Liver (tissue), 9 donors: ENCODE data around the gene METTL6. TPM values are rescaled to one million over a fixed set of nuclear protein-coding genes. Genes with fewer than 3 reads are reported as not detected.

Experiments used
- DNase-seq: peaks from one replicate; pipeline ENCODE4 v3.0.0-alpha.2; 2017; ENCODE audit warnings: low spot score
- H3K27ac ChIP-seq, 2 donors: one replicate each; pipeline ENCODE4 v1.7.0; 2013; ENCODE audit warnings: inconsistent platforms in 2 of 2, low read length in 2 of 2, control low read depth in 1 of 2, low read depth in 1 of 2, mild to moderate bottlenecking in 1 of 2
- H3K27me3 ChIP-seq, 4 donors: one replicate each; pipeline versions ENCODE4 v1.6.1 to v1.7.0; 2013; ENCODE audit warnings: low read length in 3 of 4, inconsistent platforms in 1 of 4, mild to moderate bottlenecking in 1 of 4, moderate library complexity in 1 of 4; ENCODE audit not compliant: control insufficient read depth in 4 of 4, insufficient read depth in 4 of 4
- H3K36me3 ChIP-seq, 4 donors: one replicate each; pipeline versions ENCODE4 v1.6.1 to v1.7.0; 2013; ENCODE audit warnings: low read length in 3 of 4, mild to moderate bottlenecking in 3 of 4, low read depth in 1 of 4, moderate library complexity in 1 of 4; ENCODE audit not compliant: control insufficient read depth in 4 of 4, insufficient read depth in 3 of 4
- H3K4me1 ChIP-seq, 4 donors: one replicate each; pipeline versions ENCODE4 v1.6.1 to v1.7.0; 2013; ENCODE audit warnings: low read length in 3 of 4, mild to moderate bottlenecking in 3 of 4, moderate library complexity in 1 of 4; ENCODE audit not compliant: control insufficient read depth in 4 of 4, insufficient read depth in 4 of 4
- H3K4me3 ChIP-seq, 3 donors: one replicate each; pipeline versions ENCODE4 v1.6.1 to v1.7.0; 2013; ENCODE audit warnings: low read length in 3 of 3, control low read depth in 1 of 3, low read depth in 1 of 3, mild to moderate bottlenecking in 1 of 3
- H3K9ac ChIP-seq, 2 donors: one replicate each; pipeline ENCODE4 v1.7.0; 2013; ENCODE audit warnings: low read length in 2 of 2, mild to moderate bottlenecking in 2 of 2, moderate library complexity in 2 of 2, control low read depth in 1 of 2, low read depth in 1 of 2
- H3K9me3 ChIP-seq, 4 donors: one replicate each; pipeline versions ENCODE4 v1.6.1 to v1.7.0; 2013; ENCODE audit warnings: low read length in 3 of 4; ENCODE audit not compliant: control insufficient read depth in 4 of 4
- CTCF ChIP-seq: fragments of 150-350 bp; IDR thresholded peaks from 2 replicates; pipeline ENCODE4 v1.5.1; 2017; ENCODE audit warnings: improper control_type of control experiment, low read depth, low read length; ENCODE audit not compliant: missing input control
- EGR1 ChIP-seq, 2 donors: IDR thresholded peaks; 2 replicates each; pipeline ENCODE4 v1.6.1; 2016 to 2018; ENCODE audit warnings: antibody characterized with exemption in 2 of 2, low read depth in 2 of 2
- FOXA1 ChIP-seq: IDR thresholded peaks from 2 replicates; pipeline ENCODE4 v1.6.1; 2016; ENCODE audit warnings: antibody characterized with exemption
- FOXA2 ChIP-seq: IDR thresholded peaks from 2 replicates; pipeline ENCODE4 v1.6.1; 2016; ENCODE audit warnings: antibody characterized with exemption
- GABPA ChIP-seq, 2 donors: IDR thresholded peaks in 1 of 2; conservative IDR thresholded peaks in 1 of 2; 2 replicates each; pipeline ENCODE4 v1.6.1; 2016; ENCODE audit warnings: antibody characterized with exemption in 2 of 2, mild to moderate bottlenecking in 1 of 2, moderate library complexity in 1 of 2
- HNF4A ChIP-seq, 2 donors: conservative IDR thresholded peaks; 2 replicates each; pipeline ENCODE4 v1.6.1; 2016; ENCODE audit warnings: antibody characterized with exemption in 2 of 2, mild to moderate bottlenecking in 2 of 2
- JUND ChIP-seq, 2 donors: IDR thresholded peaks; 2 replicates each; pipeline ENCODE4 v1.6.1; 2016; ENCODE audit warnings: antibody characterized with exemption in 2 of 2
- MAX ChIP-seq: IDR thresholded peaks from 2 replicates; pipeline ENCODE4 v1.6.1; 2016; ENCODE audit warnings: antibody characterized with exemption
- NR2F2 ChIP-seq: IDR thresholded peaks from 2 replicates; pipeline ENCODE4 v1.6.1; 2016; ENCODE audit warnings: antibody characterized with exemption
- RAD21 ChIP-seq, 2 donors: IDR thresholded peaks; 2 replicates each; pipeline ENCODE4 v1.6.1; 2016; ENCODE audit warnings: antibody characterized with exemption in 2 of 2, mild to moderate bottlenecking in 2 of 2
- SP1 ChIP-seq: IDR thresholded peaks from 2 replicates; pipeline ENCODE4 v1.6.1; 2018; ENCODE audit warnings: antibody characterized with exemption, mild to moderate bottlenecking
- TAF1 ChIP-seq: conservative IDR thresholded peaks from 2 replicates; pipeline ENCODE4 v1.6.1; 2016; ENCODE audit warnings: antibody characterized with exemption, mild to moderate bottlenecking
- YY1 ChIP-seq: IDR thresholded peaks from 2 replicates; pipeline ENCODE4 v1.6.1; 2016; ENCODE audit warnings: antibody characterized with exemption, mild to moderate bottlenecking
- WGBS: extraction: QIAGEN DNeasy Blood & Tissue Kit; methylation state at CpG from one replicate; pipeline ENCODE4 v1.1.7; 2013; 5-methylcytosine and 5-hydroxymethylcytosine counted together
- polyA plus RNA-seq, 2 donors: library from polyadenylated mRNA; stranded (reverse) in 1 of 2; unstranded in 1 of 2; fragments of 200-250 nt in 1 of 2; fragments of >200 nt in 1 of 2; fragmentation: Nextera tagmentation in 1 of 2; extraction: Ambion mirVana in 1 of 2; gene quantifications; one replicate each; pipeline versions ENCODE4 v1.2.1 to v1.2.3, GENCODE V29; 2013 to 2015
- total RNA-seq, 2 donors: library from RNA; depleted of rRNA; stranded (reverse); fragments of >200 nt; gene quantifications; one replicate each; pipeline ENCODE4 v1.2.3, GENCODE V29; 2014
- TF ChIP-seq, protein P1 (sequence below): IDR thresholded peaks from 2 replicates; pipeline ENCODE4 v1.6.1; 2016; ENCODE audit warnings: antibody characterized with exemption
- TF ChIP-seq, protein P2 (sequence below): IDR thresholded peaks from 2 replicates; pipeline ENCODE4 v1.6.1; 2016; ENCODE audit warnings: antibody characterized with exemption
- donor health status: healthy.
- donor health status: healthy.
- donor health status: healthy.
- donor health status: healthy.
- donor health status: healthy.

METTL6 gene
- total and polyA plus RNA-seq, 4 donors = 2.0 to 9.1 (median 5.9) TPM

GRCh38 chr3:15470261-15470660, 42.9 kb upstream of the METTL6 start:
- Histone ChIP-seq H3K27me3 (no peaks in the 10 kb centered on the region), H3K9me3 (no peaks in the 10 kb centered on the region), H3K36me3 (no peaks in the 10 kb centered on the region), H3K4me1 (no peaks in the 10 kb centered on the region), H3K27ac (no peak overlapping the region), H3K4me3 (no peak overlapping the region), H3K9ac (no peak overlapping the region)
- no peak for DNase-seq
- TF ChIP-seq FOXA2 (no peak), EGR1 (IDR thresholded peaks at IDR 0.05; ENCODE audit: low read depth in 2 of 2) (no peak)
- WGBS = 92% methylated on average over 6 of the region's 6 CpGs

GRCh38 chr3:15467227-15468181, 40.2 kb upstream of the METTL6 start:
- H3K27ac ChIP-seq = no peak overlapping the region
- H3K4me1 ChIP-seq = no peaks in the 10 kb centered on the region
- no peak overlapping the region for H3K9ac ChIP-seq
- WGBS = 85% methylated on average over 11 of the region's 11 CpGs
- H3K9me3 ChIP-seq = no peaks in the 10 kb centered on the region
- TF ChIP-seq YY1 (no peak), EGR1 (IDR thresholded peaks at IDR 0.05; ENCODE audit: low read depth in 2 of 2) (no peak), JUND (IDR thresholded peaks at IDR 0.05) (no peak), HNF4A (conservative IDR thresholded peaks at IDR 0.05) (no peak), TAF1 (no peak), MAX (no peak), FOXA2 (no peak), CTCF (no peak), GABPA (IDR thresholded peaks at IDR 0.05 in 1 of 2, conservative IDR thresholded peaks at IDR 0.05 in 1 of 2) (no peak)
- TF ChIP-seq, protein P1, sequence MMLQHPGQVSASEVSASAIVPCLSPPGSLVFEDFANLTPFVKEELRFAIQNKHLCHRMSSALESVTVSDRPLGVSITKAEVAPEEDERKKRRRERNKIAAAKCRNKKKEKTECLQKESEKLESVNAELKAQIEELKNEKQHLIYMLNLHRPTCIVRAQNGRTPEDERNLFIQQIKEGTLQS = no peak
- DNase-seq = no peak
- peaks cover 0 to 3% (median 0%) of the 10 kb centered on the region in 4 donors for H3K36me3 ChIP-seq
- H3K27me3 ChIP-seq = no peaks in the 10 kb centered on the region
- no peak overlapping the region for H3K4me3 ChIP-seq

DNA sequence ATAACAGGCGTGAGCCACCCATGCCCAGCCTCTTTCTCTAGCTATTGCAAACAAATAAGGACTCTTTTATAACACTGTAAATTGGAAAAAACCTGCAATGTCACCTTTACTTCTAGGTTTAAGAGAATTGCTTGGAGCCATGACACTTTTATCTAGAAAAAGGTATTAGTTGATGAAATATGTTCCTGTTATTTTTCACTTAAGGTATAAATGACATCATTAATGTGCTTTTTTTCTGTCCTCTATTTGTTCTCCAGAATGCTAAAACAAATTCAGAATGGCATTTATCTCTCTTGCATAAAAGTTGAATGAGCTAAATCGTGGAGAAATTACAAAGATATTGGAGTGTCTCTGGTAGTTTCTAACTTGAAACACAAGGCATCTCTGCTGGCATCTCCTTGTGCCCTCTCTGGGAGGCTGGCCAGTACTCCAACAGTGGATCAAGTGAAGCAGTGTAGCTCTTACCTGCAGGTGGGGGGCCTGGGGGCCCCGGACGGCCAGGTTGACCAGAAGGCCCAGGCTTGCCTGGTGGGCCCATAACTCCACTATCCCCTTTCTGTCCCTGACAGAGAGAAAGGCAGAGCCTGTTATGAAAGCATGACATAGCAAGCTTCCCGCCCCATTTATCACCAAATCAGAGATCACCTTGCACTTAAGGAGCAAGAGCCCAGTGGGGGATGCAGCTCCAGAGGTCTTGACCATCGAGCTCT, 38.7 kb upstream of the METTL6 start:
- Histone ChIP-seq H3K4me3 (no peak overlapping the region), H3K36me3 (peaks cover 0 to 3% (median 0%) of the 10 kb centered on the region in 4 donors), H3K27me3 (no peaks in the 10 kb centered on the region), H3K4me1 (no peaks in the 10 kb centered on the region), H3K27ac (no peak overlapping the region), H3K9ac (no peak overlapping the region), H3K9me3 (no peaks in the 10 kb centered on the region)
- no peak for DNase-seq
- WGBS = 96% methylated on average over 6 of the region's 6 CpGs
- TF ChIP-seq YY1 = no peak
- TF ChIP-seq MAX = no peak
- TF ChIP-seq HNF4A (conservative IDR thresholded peaks at IDR 0.05) = no peak
- no peak for TF ChIP-seq TAF1
- TF ChIP-seq NR2F2 = no peak
- no peak for TF ChIP-seq SP1
- TF ChIP-seq, protein P2, sequence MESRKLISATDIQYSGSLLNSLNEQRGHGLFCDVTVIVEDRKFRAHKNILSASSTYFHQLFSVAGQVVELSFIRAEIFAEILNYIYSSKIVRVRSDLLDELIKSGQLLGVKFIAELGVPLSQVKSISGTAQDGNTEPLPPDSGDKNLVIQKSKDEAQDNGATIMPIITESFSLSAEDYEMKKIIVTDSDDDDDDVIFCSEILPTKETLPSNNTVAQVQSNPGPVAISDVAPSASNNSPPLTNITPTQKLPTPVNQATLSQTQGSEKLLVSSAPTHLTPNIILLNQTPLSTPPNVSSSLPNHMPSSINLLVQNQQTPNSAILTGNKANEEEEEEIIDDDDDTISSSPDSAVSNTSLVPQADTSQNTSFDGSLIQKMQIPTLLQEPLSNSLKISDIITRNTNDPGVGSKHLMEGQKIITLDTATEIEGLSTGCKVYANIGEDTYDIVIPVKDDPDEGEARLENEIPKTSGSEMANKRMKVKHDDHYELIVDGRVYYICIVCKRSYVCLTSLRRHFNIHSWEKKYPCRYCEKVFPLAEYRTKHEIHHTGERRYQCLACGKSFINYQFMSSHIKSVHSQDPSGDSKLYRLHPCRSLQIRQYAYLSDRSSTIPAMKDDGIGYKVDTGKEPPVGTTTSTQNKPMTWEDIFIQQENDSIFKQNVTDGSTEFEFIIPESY = no peak
- TF ChIP-seq FOXA1 = no peak
- TF ChIP-seq RAD21 (IDR thresholded peaks at IDR 0.05) = no peak
- TF ChIP-seq GABPA (IDR thresholded peaks at IDR 0.05 in 1 of 2, conservative IDR thresholded peaks at IDR 0.05 in 1 of 2) = no peak
- no peak for TF ChIP-seq CTCF
- no peak for TF ChIP-seq FOXA2
